SIG-M5 treated with dmso at 0.1 percent for 504 hours (cell line): ENCODE data around the gene ZBTB25.

Experiments used
- DNase-seq: peaks from one replicate; lab custom pipeline; 2025; ENCODE audit not compliant: unreplicated experiment; lab: John Stamatoyannopoulos, UW

ZBTB25 gene

DNA sequence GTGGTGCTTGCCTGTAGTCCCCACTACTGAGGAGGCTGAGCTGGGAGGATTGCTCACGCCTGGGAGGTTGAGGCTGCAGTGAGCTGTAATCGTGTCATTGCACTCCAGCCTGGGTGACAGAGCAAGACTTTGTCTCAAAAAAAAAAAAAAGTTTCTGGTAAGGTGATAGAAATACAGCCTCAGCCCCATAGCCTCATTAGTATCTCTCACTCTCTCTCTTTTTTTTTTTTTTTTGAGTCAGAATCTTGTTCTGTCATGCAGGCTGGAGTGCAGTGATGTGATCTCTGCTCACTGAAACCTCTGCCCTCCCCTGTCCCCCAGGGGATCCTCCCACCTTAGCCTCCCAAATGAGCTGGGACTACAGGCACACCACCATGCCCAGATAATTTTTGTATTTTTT, 96.3 kb downstream of the ZBTB25 start:
- DNase-seq = no peak

DNA sequence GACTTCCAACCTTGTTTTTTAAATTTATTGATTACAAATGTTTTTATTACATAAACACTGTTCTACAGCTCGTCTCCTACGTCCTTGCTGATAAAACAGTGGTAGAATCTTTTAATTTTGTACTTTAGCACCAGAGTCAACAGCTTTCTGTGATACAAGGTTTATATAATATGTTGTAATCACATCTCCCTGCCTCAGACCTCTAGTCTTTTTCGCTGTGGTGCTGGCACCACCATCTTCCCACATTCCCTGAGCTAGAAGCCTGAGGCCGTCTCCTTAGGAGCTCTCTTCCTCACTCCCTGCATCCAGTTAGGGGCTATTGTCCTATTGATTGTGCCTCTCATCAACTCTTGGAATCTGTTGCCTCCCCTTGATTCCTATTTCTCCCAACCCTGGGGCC, 98.3 kb downstream of the ZBTB25 start:
- no peak for DNase-seq

DNA sequence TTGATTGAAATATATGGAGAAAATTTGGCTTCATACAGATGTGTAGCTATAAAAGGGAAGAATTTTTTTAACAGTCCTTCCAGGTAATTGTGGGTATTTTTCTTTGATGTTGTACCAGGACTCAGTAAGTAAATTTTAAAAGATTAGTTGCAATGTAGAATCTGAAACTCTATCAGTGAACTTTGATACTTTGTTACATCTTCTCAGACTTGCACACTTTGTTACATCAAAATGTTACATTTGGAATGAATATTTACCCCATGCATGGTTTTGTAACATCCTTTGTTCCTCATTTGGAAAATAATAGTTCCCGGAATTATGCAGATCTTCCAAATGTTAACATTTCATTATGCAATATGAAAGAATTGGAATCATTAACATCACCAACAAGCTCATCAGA, 101.7 kb downstream of the ZBTB25 start:
- DNase-seq = no peak

DNA sequence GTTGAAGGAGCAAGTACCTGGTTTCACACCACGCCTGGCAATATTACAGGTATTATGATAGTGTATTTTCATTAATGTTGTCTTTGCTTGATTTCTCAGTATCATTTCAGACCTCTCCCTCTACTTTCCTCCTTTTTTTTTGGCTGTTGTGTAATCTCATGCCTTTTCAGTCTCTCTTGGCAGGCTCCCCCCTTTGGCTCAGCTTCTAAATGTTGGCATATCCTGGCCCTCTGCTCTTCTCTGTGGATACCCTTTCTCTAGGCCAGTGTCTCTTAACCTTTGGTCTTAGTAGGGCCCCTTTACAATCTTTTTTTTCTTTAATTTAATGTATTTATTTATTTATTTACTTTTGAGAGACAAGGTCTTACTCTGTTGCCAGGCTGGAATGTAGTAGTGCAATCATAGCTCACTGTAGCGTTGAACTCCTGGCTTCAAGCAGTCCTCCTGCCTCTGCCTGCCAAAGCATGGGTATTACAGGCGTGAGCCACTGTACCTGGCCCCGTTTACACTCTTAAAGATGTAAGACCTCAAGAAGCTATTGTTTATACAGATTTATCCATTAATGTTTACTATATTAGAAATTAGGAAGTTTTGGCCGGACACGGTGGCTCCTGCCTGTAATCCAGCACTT, 102.7 kb downstream of the ZBTB25 start:
- no peak for DNase-seq
